Stimulated activated CD8-positive, alpha-beta memory T cell treated with anti-CD3 and anti-CD28 coated beads, Interleukin-4, amount 100 ng/mL, for 4 hours (primary cell): ENCODE results near the gene SMAD5.

Experiments
- DNase-seq, 2 donors: peaks; one replicate each; pipeline ENCODE4 v3.0.0-alpha.2; 2020; ENCODE audit warnings: low read depth in 2 of 2, low spot score in 1 of 2

SMAD5 gene

GRCh38 chr5:136132557-136133221, at the start of gene SMAD5:
SMAD5 (plus strand) TSS chr5:136132845; CDS start chr5:136153761, 20,916 bp downstream.
- peak; percentile 33 to 65 for DNase-seq

GRCh38 chr5:136084698-136085097, 47.9 kb upstream of the SMAD5 start:
- DNase-seq, result no peak

GRCh38 chr5:136086783-136087566, 45.7 kb upstream of the SMAD5 start:
- DNase-seq, result no peak

- DNase-seq, result no peak
Measured at GRCh38 chr5:136087961-136088871, 44.4 kb upstream of the SMAD5 start.

GRCh38 chr5:136089791-136090190, 42.9 kb upstream of the SMAD5 start:
- no peak for DNase-seq

- no peak for DNase-seq
Measured at GRCh38 chr5:136090319-136090718, 42.3 kb upstream of the SMAD5 start.

- DNase-seq, result no peak
Measured at GRCh38 chr5:136094189-136094912, 38.3 kb upstream of the SMAD5 start.

GRCh38 chr5:136094913-136095641, 37.6 kb upstream of the SMAD5 start:
- no peak for DNase-seq

- DNase-seq, result no peak
Measured at GRCh38 chr5:136098176-136098575, 34.5 kb upstream of the SMAD5 start.

- DNase-seq, result no peak
Measured at GRCh38 chr5:136099870-136100269, 32.8 kb upstream of the SMAD5 start.

- DNase-seq, result no peak
Measured at GRCh38 chr5:136101884-136102283, 30.8 kb upstream of the SMAD5 start.

- DNase-seq, result no peak
Measured at GRCh38 chr5:136103118-136103517, 29.5 kb upstream of the SMAD5 start.

- DNase-seq, result no peak
Measured at GRCh38 chr5:136104306-136104965, 28.2 kb upstream of the SMAD5 start.

- DNase-seq, result no peak
Measured at GRCh38 chr5:136106351-136107031, 26.2 kb upstream of the SMAD5 start.

GRCh38 chr5:136108180-136108611, 24.4 kb upstream of the SMAD5 start:
- no peak for DNase-seq

- DNase-seq, result no peak
Measured at GRCh38 chr5:136108766-136109165, 23.9 kb upstream of the SMAD5 start.

GRCh38 chr5:136109453-136110135, 23.1 kb upstream of the SMAD5 start:
- DNase-seq, result no peak

GRCh38 chr5:136113606-136114005, 19.0 kb upstream of the SMAD5 start:
- no peak for DNase-seq
